GM12878 (cell line): ENCODE measurements around the gene MARCHF4. TPM values are rescaled to one million over a fixed set of nuclear protein-coding genes. Genes with fewer than 3 reads are reported as not detected.

Source experiments
- ATAC-seq: fragments of 200-7000 bp; cut with Tn5 transposase; 3 replicates; pipeline ENCODE4 v1.9.1; 2020; ENCODE audit warnings: mild to moderate bottlenecking, moderate library complexity
- BruUV-seq: library from RNA; stranded (reverse); fragments of 400-500 nt; replicated peaks from 2 replicates; lab custom pipeline; 2021; lab: Mats Ljungman, UMichigan
- CTCF ChIA-PET: fragments of 300-600 bp; sonication (Branson Sonifier 250); formaldehyde crosslinking; extraction: SDS; loops from one replicate; lab custom pipeline; 2021; ENCODE audit warnings: inconsistent platforms; lab: Yijun Ruan, JAX
- POLR2A ChIA-PET: fragments of 350-600 bp; formaldehyde crosslinking; extraction: SDS; loops from one replicate; lab custom pipeline; 2021; ENCODE audit warnings: inconsistent platforms; lab: Charles Lee
- RAD21 ChIA-PET: fragments of 300-600 bp; sonication (Branson Sonifier 250); formaldehyde crosslinking; loops from one replicate; lab custom pipeline; 2023; ENCODE audit warnings: antibody characterized with exemption; ENCODE audit not compliant: unreplicated experiment; lab: Charles Lee
- SMC1A ChIA-PET: fragments of 300-600 bp; sonication (Branson Sonifier 250); formaldehyde crosslinking; loops from one replicate; lab custom pipeline; 2023; ENCODE audit not compliant: unreplicated experiment, uncharacterized antibody; lab: Charles Lee
- DNase-seq: peaks from one replicate; pipeline ENCODE4 v3.0.0-alpha.2; 2011; ENCODE audit warnings: low read depth, low spot score
- FAIRE-seq: peaks from 3 replicates; lab custom pipeline; 2011; peaks lifted over from hg19 to GRCh38; lab: Jason Lieb, UNC
- H2AFZ ChIP-seq: 2 replicates; pipeline ENCODE4 v1.6.0; 2011; ENCODE audit warnings: low read depth, low read length, control low read depth; ENCODE audit not compliant: control insufficient read depth
- H3K27ac ChIP-seq: 2 replicates; pipeline ENCODE4 v1.5.1; 2011; ENCODE audit warnings: control low read depth; ENCODE audit not compliant: control insufficient read depth, insufficient read depth
- H3K27me3 ChIP-seq, 2 experiments: replicated peaks in 1 of 2; 2 replicates each; pipeline versions ENCODE4 v1.6.0 to v1.6.1; 2011; ENCODE audit warnings: low read length in 1 of 2; ENCODE audit not compliant: control insufficient read depth in 2 of 2, insufficient read depth in 2 of 2
- H3K36me3 ChIP-seq, 2 experiments: 2 replicates each; pipeline ENCODE4 v1.5.1; 2011; ENCODE audit warnings: low read length in 1 of 2; ENCODE audit not compliant: control insufficient read depth in 2 of 2, insufficient read depth in 2 of 2
- H3K4me1 ChIP-seq: 2 replicates; pipeline ENCODE4 v1.6.1; 2011; ENCODE audit warnings: mild to moderate bottlenecking, low read length, moderate library complexity, mixed read lengths; ENCODE audit not compliant: control insufficient read depth, insufficient read depth
- H3K4me2 ChIP-seq: 2 replicates; pipeline ENCODE4 v1.6.0; 2011; ENCODE audit warnings: control low read depth; ENCODE audit not compliant: control insufficient read depth, insufficient read depth
- H3K4me3 ChIP-seq: fragments of 200-600 bp; sonication (generic); 2 replicates; pipeline ENCODE4 v1.5.1; 2016
- H3K79me2 ChIP-seq: 2 replicates; pipeline ENCODE4 v1.6.0; 2011; ENCODE audit warnings: low read length; ENCODE audit not compliant: control insufficient read depth, insufficient read depth
- H3K9ac ChIP-seq: 2 replicates; pipeline ENCODE4 v1.8.0; 2011; ENCODE audit warnings: low read length, control low read depth, mixed read lengths; ENCODE audit not compliant: control insufficient read depth, insufficient read depth
- H3K9me3 ChIP-seq: replicated peaks from 3 replicates; pipeline ENCODE4 v1.5.1; 2011; ENCODE audit warnings: mild to moderate bottlenecking, low read length; ENCODE audit not compliant: control insufficient read depth, insufficient read depth
- H4K20me1 ChIP-seq: 2 replicates; pipeline ENCODE4 v1.6.0; 2011; ENCODE audit not compliant: control insufficient read depth, insufficient read depth
- CHD2 ChIP-seq: IDR thresholded peaks from 2 replicates; pipeline ENCODE4 v1.6.1; 2011; ENCODE audit warnings: low read depth, low read length, improper control_type of control experiment, borderline replicate concordance
- EED ChIP-seq: sonication (generic); IDR thresholded peaks from 2 replicates; pipeline ENCODE4 v1.6.1; 2016; ENCODE audit warnings: antibody characterized with exemption, low read depth
- ESRRA ChIP-seq: IDR thresholded peaks from 2 replicates; pipeline ENCODE4 v1.6.1; 2012; ENCODE audit warnings: mild to moderate bottlenecking, low read length, improper control_type of control experiment
- IKZF1 ChIP-seq: fragments of 450-650 bp; conservative IDR thresholded peaks from 2 replicates; pipeline ENCODE4 v1.6.1; 2017; ENCODE audit warnings: antibody characterized with exemption, mild to moderate bottlenecking
- IKZF2 ChIP-seq, 2 experiments: fragments of 450-650 bp; IDR thresholded peaks; 2 replicates each; pipeline ENCODE4 v1.6.1; 2017; ENCODE audit warnings: mild to moderate bottlenecking in 2 of 2, moderate library complexity in 2 of 2
- MEF2A ChIP-seq: IDR thresholded peaks from 2 replicates; pipeline ENCODE4 v1.6.1; 2011; ENCODE audit warnings: low read depth, mild to moderate bottlenecking, low read length, moderate library complexity; ENCODE audit not compliant: insufficient read depth
- NR2C1 ChIP-seq: fragments of 450-650 bp; IDR thresholded peaks from 2 replicates; pipeline ENCODE4 v1.6.1; 2017; ENCODE audit warnings: antibody characterized with exemption, mild to moderate bottlenecking, moderate library complexity
- SP1 ChIP-seq: IDR thresholded peaks from one replicate; pipeline ENCODE4 v1.6.1; 2011; ENCODE audit warnings: low read depth, low read length
- YY1 ChIP-seq: IDR thresholded peaks from 2 replicates; pipeline ENCODE4 v1.6.1; 2011; ENCODE audit warnings: low read depth, mild to moderate bottlenecking, low read length
- ZSCAN29 ChIP-seq: fragments of 450-650 bp; IDR thresholded peaks from 2 replicates; pipeline ENCODE4 v1.6.1; 2017; ENCODE audit warnings: mild to moderate bottlenecking, moderate library complexity
- WGBS: methylation state at CpG from one replicate; pipeline ENCODE4 v1.1.6; 2016; ENCODE audit warnings: low lambda C conversion rate; ENCODE audit not compliant: insufficient replicate concordance, insufficient coverage; ENCODE audit errors: missing lambda C conversion rate; 5-methylcytosine and 5-hydroxymethylcytosine counted together
- in situ Hi-C: fragments of 300-500 bp; cut with MboI; formaldehyde crosslinking; loops from 9 replicates; pipeline ENCODE4 v1.14.3; 2018; ENCODE audit warnings: mixed read lengths
- intact Hi-C: fragments of 100-400 bp; cut with micrococcal nuclease; formaldehyde crosslinking; loops from one replicate; pipeline ENCODE4 v1.14.2; 2022; ENCODE audit not compliant: unreplicated experiment
- polyA plus RNA-seq, 11 experiments: library from polyadenylated mRNA; depleted of rRNA in 4 of 11; unstranded in 6 of 11; stranded (reverse) in 5 of 11; fragments of >200 nt; fragmentation: Nextera tagmentation in 4 of 11; fragmentation: Illumina TruSeq in 1 of 11; extraction: Ambion mirVana in 4 of 11; extraction: Trizol in 1 of 11; gene quantifications; 1 replicate in 1 of 11; 2 replicates in 10 of 11; pipeline versions ENCODE4 v1.2.1 to v1.2.3, GENCODE V29; 2011 to 2016; ENCODE audit warnings: inconsistent platforms in 2 of 11, missing spikeins in 2 of 11, low read depth in 1 of 11
- total RNA-seq, 4 experiments: library from RNA; depleted of rRNA in 3 of 4; stranded (reverse); fragments of >200 nt in 3 of 4; fragmentation: Illumina TruSeq in 1 of 4; extraction: Trizol in 1 of 4; gene quantifications; 2 replicates each; pipeline versions ENCODE4 v1.2.1 to v1.2.3, GENCODE V29; 2013 to 2021
- TF ChIP-seq, protein P1 (sequence below): fragments of 450-650 bp; IDR thresholded peaks from 2 replicates; pipeline ENCODE4 v1.6.1; 2017; ENCODE audit warnings: borderline replicate concordance
- TF ChIP-seq, protein P2 (sequence below): fragments of 150-350 bp; IDR thresholded peaks from 2 replicates; pipeline ENCODE4 v1.6.1; 2014; ENCODE audit warnings: mild to moderate bottlenecking, low read depth, low read length

Gene MARCHF4
- total and polyA plus RNA-seq, 10 of the 15 experiments (the other 5 are each of a cell fraction or from before 2014, with no cell fraction given) = not detected

DNA sequence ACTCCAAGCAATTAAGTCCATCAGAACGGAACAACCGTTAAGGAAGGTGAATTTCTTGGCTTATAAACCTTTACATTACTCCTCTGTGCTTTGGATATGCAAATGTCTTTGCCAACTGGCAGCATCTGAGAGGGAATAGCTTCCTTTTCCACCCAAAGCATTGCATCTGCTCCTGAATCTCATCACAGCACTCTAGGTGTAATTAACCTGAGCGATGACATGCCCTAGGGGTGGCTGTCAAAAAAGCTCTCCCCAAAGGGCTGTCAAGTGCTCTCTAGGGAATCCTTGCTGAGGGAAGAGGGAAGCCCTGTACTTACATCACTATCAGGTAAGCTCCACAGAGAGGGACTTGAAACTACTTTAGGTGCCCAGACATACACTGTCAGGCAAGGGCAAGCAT lies 34.5 kb upstream of the MARCHF4 start:
- Histone ChIP-seq H4K20me1 (no peaks in the 10 kb centered on the region), H3K79me2 (no peaks in the 10 kb centered on the region), H3K4me1 (no peaks in the 10 kb centered on the region), H3K27me3 (no peaks in the 10 kb centered on the region; a peak in 1 of 4 replicates), H3K4me3 (no peak overlapping the region), H3K4me2 (no peak overlapping the region), H3K9ac (no peak overlapping the region), H3K36me3 (no peaks in the 10 kb centered on the region), H2AFZ (no peak overlapping the region), H3K9me3 (no peaks in the 10 kb centered on the region), H3K27ac (no peak overlapping the region)
- SMC1A ChIA-PET = interaction anchor here (0.9 to 10.3 kb wide), 2 partner anchors 185 to 192 kb away, joined by 3 to 84 read pairs; no protein-coding TSS in a partner anchor
- POLR2A ChIA-PET = interaction anchor here (0.6 kb wide), 1 partner anchor 183 kb away, joined by 3 read pairs; no protein-coding TSS in a partner anchor
- ATAC-seq (no peak), DNase-seq (no peak), FAIRE-seq (no peak)
- no TSS peak for BruUV-seq
- in situ Hi-C loops (loop anchor here (10.0 kb wide), 1 partner anchor 192 kb away; no protein-coding TSS in a partner anchor), intact Hi-C loops (no loop called here)
- RAD21 ChIA-PET = interaction anchor here (1.8 kb wide), 1 partner anchor 10 kb away, joined by 4 read pairs; no protein-coding TSS in a partner anchor
- CTCF ChIA-PET = interaction anchor here (4.5 to 13.3 kb wide), 2 partner anchors 9 to 185 kb away, joined by 56 to 116 read pairs; no protein-coding TSS in a partner anchor
- WGBS = 32% methylated on average over 3 of the region's 3 CpGs
- no peak for TF ChIP-seq MEF2A
- no peak for TF ChIP-seq ZSCAN29
- no peak for TF ChIP-seq SP1
- TF ChIP-seq, protein P1, sequence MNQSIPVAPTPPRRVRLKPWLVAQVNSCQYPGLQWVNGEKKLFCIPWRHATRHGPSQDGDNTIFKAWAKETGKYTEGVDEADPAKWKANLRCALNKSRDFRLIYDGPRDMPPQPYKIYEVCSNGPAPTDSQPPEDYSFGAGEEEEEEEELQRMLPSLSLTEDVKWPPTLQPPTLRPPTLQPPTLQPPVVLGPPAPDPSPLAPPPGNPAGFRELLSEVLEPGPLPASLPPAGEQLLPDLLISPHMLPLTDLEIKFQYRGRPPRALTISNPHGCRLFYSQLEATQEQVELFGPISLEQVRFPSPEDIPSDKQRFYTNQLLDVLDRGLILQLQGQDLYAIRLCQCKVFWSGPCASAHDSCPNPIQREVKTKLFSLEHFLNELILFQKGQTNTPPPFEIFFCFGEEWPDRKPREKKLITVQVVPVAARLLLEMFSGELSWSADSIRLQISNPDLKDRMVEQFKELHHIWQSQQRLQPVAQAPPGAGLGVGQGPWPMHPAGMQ = no peak
- TF ChIP-seq NR2C1 = no peak
- TF ChIP-seq EED = no peak
- TF ChIP-seq CHD2 = no peak
- TF ChIP-seq IKZF1 = no peak
- TF ChIP-seq, protein P2, sequence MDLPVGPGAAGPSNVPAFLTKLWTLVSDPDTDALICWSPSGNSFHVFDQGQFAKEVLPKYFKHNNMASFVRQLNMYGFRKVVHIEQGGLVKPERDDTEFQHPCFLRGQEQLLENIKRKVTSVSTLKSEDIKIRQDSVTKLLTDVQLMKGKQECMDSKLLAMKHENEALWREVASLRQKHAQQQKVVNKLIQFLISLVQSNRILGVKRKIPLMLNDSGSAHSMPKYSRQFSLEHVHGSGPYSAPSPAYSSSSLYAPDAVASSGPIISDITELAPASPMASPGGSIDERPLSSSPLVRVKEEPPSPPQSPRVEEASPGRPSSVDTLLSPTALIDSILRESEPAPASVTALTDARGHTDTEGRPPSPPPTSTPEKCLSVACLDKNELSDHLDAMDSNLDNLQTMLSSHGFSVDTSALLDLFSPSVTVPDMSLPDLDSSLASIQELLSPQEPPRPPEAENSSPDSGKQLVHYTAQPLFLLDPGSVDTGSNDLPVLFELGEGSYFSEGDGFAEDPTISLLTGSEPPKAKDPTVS = no peak
- no peak for TF ChIP-seq IKZF2 (IDR thresholded peaks at IDR 0.05)
- no peak for TF ChIP-seq ESRRA
- no peak for TF ChIP-seq YY1
